EH (cell line): ENCODE results near the gene ZDHHC5.
"Not testable (repeated sequence)": the region's sequence is repeated elsewhere in the genome, so short reads cannot be mapped to it uniquely, and the experiment has no call there.

ENCODE experiments used
- DNase-seq: peaks from one replicate; pipeline ENCODE4 v3.0.0-alpha.2; 2015; ENCODE audit warnings: low read depth

ZDHHC5 gene

GRCh38 chr11:57644748-57645688 is 22.9 kb upstream of the ZDHHC5 start:
- DNase-seq = peak; percentile 72

DNA sequence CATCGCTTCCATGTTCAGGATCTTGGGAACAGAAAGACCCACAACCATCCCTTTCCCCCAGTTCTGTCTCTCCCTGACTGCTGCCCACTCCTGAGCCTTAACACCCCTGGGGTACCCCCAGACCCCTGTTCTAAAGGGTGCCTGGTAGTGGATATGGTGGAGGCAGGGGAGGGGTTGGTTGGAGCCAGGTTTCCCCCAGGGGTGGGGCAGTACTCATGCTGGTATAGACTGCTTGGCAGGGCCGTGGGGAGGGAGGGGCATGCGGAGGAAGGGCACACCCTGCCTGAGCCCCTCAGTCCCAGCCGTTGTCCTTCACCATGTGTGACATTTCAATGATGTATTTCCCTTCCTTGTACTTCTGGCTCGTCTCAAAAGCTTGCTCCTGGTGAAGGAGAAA is 22.2 kb upstream of the ZDHHC5 start:
- DNase-seq = no peak

GRCh38 chr11:57646194-57646798 is 21.6 kb upstream of the ZDHHC5 start:
- no peak for DNase-seq

GRCh38 chr11:57646799-57647303 is 21.1 kb upstream of the ZDHHC5 start:
- no peak for DNase-seq

GRCh38 chr11:57647372-57647771 is 20.5 kb upstream of the ZDHHC5 start:
- DNase-seq = no peak

DNA sequence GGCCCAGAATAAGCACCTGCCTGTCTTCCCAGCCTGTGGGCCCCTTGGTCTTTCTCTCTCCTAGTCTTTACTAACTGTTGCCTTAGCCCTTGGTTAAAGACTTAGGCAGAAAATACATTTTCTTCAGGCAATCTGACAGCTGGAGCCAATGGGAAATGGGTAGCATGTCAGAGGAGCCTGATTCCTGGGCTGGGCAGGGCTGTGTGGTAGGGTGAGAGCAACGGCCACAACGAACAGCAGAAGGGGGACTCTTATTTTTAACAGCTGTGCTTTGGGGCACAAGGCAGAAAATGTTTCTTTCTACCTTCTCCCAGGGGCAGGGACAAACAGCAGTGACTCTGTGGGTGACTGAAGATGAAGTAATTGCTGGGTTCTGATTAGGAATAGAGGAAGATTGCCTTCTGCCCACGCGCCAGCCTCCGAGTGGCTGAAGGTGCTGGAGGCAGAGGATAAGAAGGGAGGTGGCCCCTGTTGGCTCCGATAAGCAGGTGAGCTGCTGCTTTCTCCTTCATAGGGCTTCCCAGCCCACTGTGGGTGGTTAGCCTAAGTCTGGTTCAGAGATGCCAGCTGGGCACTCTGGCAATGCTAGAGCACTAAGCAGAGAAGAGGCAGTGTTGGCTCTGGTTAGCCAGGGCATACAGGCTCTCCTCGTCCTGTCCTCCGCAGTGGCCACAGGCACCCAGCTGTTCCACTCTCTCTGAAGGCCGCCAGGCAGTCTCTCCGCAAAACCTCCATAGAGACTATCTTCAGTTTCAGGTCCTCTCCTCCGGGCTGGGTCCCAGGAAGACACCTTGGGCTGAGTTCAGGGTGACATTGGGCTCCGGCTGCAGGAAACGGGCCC is 19.7 kb upstream of the ZDHHC5 start:
- peak; percentile 40 for DNase-seq

GRCh38 chr11:57648801-57649735 is 18.8 kb upstream of the ZDHHC5 start:
- DNase-seq = peak; percentile 54

DNA sequence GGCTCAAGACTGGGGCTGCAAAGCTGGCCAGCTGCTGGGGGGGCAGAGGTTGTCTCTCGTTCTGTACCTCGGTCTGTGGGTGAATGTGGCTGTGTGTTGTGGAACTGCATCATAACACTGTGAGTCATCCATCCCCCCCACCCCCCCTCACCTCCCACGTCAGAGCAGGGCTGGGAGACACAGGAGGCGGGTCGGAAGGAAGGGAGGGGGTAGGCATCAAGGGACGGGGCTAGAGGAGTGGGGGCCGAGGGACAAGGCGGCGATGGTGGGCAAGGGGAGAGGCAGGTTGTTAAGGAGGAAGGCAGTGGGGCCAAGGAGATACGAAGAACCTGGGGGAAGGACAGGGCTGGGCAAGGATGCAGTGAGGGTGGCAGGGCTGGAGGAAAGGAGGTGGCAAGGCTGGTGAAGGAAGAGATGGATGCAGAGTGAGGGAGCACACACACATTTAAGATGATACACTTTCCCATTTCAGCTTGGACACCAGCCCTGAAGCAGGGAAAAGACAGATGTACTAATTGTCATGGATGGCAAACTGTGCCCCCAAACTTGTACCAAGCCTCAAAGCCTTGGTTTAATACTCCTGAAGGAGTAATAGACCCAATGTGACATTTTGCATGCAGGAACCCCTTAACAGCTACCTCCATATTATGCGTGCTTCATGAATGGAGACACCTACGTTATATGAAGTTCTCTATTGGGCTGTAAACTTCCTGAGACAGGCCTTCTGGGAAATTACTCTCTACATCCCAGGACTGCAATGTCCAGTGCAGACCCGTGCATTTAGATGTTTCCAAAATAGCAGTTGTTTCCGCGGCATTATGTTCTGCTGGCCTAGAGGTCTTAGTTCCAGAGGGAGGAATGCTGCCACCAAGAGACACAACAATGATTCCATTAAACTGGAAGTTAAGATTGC is 17.8 kb upstream of the ZDHHC5 start, which contains the start of gene YPEL4:
Gene YPEL4, minus strand, starts transcription at position 87 of the 913 bp plus-strand sequence. CDS start 2,805 bp downstream, outside the sequence.
- peak; percentile 88 for DNase-seq

GRCh38 chr11:57650739-57651090 is 17.2 kb upstream of the ZDHHC5 start:
- no peak for DNase-seq

DNA sequence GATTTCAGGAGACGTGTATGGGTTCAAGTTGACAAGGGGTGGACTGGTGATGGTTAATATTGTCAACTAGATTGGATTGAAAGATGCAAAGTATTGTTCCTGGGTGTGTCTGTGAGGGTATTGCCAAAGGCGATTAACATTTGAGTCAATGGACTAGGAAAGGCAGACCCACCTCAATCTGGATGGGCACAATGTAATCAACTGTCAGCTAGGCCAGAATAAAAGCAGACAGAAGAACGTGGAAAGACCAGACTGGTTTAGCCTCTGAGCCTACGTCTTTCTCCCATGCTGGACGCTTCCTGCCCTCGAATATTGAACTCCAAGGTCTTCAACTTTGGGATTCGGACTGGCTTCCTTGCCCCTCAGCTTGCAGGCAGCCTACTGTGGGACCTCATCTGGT is 16.5 kb upstream of the ZDHHC5 start:
- DNase-seq = no peak

DNA sequence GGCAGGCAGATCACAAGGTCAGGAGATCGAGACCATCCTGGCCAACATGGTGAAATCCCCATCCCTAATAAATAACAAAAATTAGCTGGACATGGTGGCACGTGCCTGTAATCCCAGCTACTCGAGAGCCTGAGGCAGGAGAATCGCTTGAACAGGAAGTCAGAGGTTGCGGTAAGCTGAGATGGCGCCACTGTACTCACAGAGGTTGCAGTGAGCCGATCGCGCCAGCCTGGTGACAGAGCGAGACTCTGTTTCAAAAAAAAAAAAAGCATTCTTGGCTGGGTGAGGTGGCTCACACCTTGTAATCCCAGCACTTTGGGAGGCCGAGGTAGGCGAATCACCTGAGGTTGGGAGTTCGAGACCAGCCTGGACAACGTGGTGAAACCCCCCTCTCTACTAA is 15.7 kb upstream of the ZDHHC5 start:
- not testable (repeated sequence) for DNase-seq

GRCh38 chr11:57652662-57653061 is 15.3 kb upstream of the ZDHHC5 start:
- DNase-seq = no peak

DNA sequence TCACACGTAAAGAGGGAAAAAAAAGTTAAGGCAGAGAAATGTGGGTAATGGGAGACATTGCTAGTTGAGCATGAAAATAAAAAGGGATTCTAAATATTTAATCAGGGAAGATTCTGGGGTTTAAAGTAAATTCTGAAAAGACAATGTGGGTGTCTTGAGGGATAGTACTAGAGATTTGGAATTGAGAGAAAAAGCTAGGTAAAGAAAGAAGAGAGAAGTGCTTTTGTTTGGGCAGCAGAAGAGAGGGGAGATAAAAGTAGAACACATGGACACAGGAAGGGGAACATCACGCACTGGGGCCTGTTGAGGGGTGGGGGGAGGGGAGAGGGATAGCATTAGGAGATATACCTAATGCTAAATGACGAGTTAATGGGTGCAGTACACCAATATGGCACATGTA is 14.8 kb upstream of the ZDHHC5 start:
- DNase-seq = no peak

GRCh38 chr11:57656885-57657193 is 11.1 kb upstream of the ZDHHC5 start:
- DNase-seq = no peak

GRCh38 chr11:57657194-57658022 is 10.5 kb upstream of the ZDHHC5 start, which contains the start of gene CLP1:
CLP1 (plus strand) TSS chr11:57657762; CDS start chr11:57659477, 1,715 bp downstream.
- DNase-seq = peak; percentile 99

- DNase-seq = no peak
Measured at GRCh38 chr11:57658023-57658361, 9.9 kb upstream of the ZDHHC5 start.

GRCh38 chr11:57659669-57660068 is 8.2 kb upstream of the ZDHHC5 start:
- DNase-seq = no peak

DNA sequence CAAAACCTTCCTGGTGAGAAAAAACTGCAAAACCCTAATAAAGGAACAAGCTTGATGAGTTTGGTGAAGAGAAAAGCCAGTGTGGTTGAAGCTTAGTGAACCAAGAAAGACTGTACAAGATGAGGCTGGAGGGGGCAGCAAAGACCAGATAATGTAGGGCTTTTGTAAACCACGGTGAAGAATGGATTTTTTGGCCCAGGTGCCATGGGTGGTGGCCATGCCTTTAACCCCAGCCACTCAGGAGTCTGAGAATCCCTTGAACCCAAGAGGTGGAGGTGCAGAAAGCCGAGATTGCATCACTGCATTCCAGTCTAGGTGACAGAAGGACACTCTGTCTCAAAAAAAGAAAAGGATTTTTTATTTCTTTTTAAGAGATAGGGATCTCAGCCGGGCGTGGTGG is 5.0 kb upstream of the ZDHHC5 start:
- DNase-seq = no peak

- DNase-seq = no peak
Measured at GRCh38 chr11:57663975-57664374, 3.9 kb upstream of the ZDHHC5 start.
